NCI-H146 (cell line): ENCODE measurements around the gene DRAM1.
"Not testable (repeated sequence)": the region's sequence is repeated elsewhere in the genome, so short reads cannot be mapped to it uniquely, and the experiment has no call there.

Experiments
- DNase-seq: peaks from one replicate; lab custom pipeline; 2025; lab: John Stamatoyannopoulos, UW

Gene DRAM1

GRCh38 chr12:101876861-101877805, at the start of gene DRAM1:
DRAM1 (plus strand) TSS chr12:101877580; CDS start chr12:101877790, 210 bp downstream.
- peak; percentile 78 for DNase-seq

GRCh38 chr12:101828463-101829196, 48.8 kb upstream of the DRAM1 start:
- DNase-seq, result peak; percentile 38

- peak; percentile 39 for DNase-seq
These were observed 47.6 kb upstream of the DRAM1 start for GRCh38 chr12:101829639-101830366.

GRCh38 chr12:101830367-101831325, 46.7 kb upstream of the DRAM1 start, which contains the start of gene GNPTAB:
GNPTAB (minus strand) TSS chr12:101830959; CDS start chr12:101830675, 284 bp downstream.
- peak; percentile 88 for DNase-seq

- no peak for DNase-seq
These were observed 45.4 kb upstream of the DRAM1 start for GRCh38 chr12:101832030-101832429.

GRCh38 chr12:101838628-101839323, 38.6 kb upstream of the DRAM1 start:
- no peak for DNase-seq

- peak; percentile 56 for DNase-seq
These were observed 37.8 kb upstream of the DRAM1 start for GRCh38 chr12:101839324-101840283.

GRCh38 chr12:101841069-101841468, 36.3 kb upstream of the DRAM1 start:
- no peak for DNase-seq

- DNase-seq, result no peak
These were observed 32.2 kb upstream of the DRAM1 start for GRCh38 chr12:101845137-101845711.

- DNase-seq, result no peak
These were observed 30.1 kb upstream of the DRAM1 start for GRCh38 chr12:101847325-101847724.

- DNase-seq, result no peak
These were observed 27.2 kb upstream of the DRAM1 start for GRCh38 chr12:101850199-101850598.

- DNase-seq, result no peak
These were observed 24.4 kb upstream of the DRAM1 start for GRCh38 chr12:101852998-101853397.

- DNase-seq, result no peak
These were observed 22.6 kb upstream of the DRAM1 start for GRCh38 chr12:101854747-101855146.

- DNase-seq, result no peak
These were observed 22.0 kb upstream of the DRAM1 start for GRCh38 chr12:101855364-101855884.

GRCh38 chr12:101855976-101856375, 21.4 kb upstream of the DRAM1 start:
- DNase-seq, result no peak

- not testable (repeated sequence) for DNase-seq
These were observed 20.8 kb upstream of the DRAM1 start for GRCh38 chr12:101856614-101857013.

- no peak for DNase-seq
These were observed 20.3 kb upstream of the DRAM1 start for GRCh38 chr12:101857043-101857558.

GRCh38 chr12:101858361-101858760, 19.0 kb upstream of the DRAM1 start:
- no peak for DNase-seq
